Measurements from ENCODE around the gene PTGFRN. TPM values are rescaled to one million over a fixed set of nuclear protein-coding genes. Genes with fewer than 3 reads are reported as not detected.

Gene PTGFRN
- total and polyA plus RNA-seq, 2 of the 8 experiments (the other 6 are each of a cell fraction or from before 2014, with no cell fraction given), result 13.0 to 32.6 TPM

DNA sequence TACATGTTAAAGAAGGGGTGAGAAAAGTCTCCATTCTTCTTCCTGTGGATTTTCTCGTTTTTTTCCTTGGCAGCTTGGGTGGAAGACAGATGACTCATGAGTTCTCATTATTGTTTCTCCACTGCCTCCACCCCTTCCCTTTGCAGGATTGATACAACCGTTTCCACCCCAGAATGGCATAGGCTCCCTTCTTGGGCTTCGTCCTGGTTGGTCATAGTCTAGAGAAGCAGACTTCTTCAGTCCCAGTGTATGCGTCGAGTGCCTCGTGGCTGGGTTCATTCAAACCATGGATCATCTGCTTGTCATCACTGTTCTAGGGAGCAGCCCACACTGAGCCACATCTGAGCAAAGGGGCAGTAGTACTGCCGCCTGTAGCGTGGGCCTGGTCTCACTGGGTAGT, 13.7 kb downstream of the PTGFRN start:
- Histone ChIP-seq H3K79me2 (ENCODE audit: control insufficient read depth in 1 of 2, insufficient read depth in 2 of 2, low read length in 2 of 2) (peaks cover 4 to 45% of the 10 kb centered on the region in 2 experiments; a peak in 3 of 4 replicates), H3K9me3 (ENCODE audit: insufficient read depth in 2 of 2, low read depth in 1 of 2, low read length in 1 of 2) (no peaks in the 10 kb centered on the region), H2BK120ac (replicated peaks; ENCODE audit: low read depth, low read length) (no peak overlapping the region), H3K18ac (ENCODE audit: extremely low read depth, low read length) (no peak overlapping the region), H2BK5ac (ENCODE audit: low read depth, low read length) (no peak overlapping the region), H3K4ac (replicated peaks; ENCODE audit: insufficient read length, low read depth, low read length) (no peak overlapping the region), H3K14ac (ENCODE audit: insufficient read length) (no peak overlapping the region), H4K91ac (replicated peaks; ENCODE audit: insufficient read length, low read length) (no peak overlapping the region), H3K9ac (replicated peaks in 1 of 4; ENCODE audit: extremely low read depth in 1 of 4, low read depth in 3 of 4, low read length in 3 of 4) (no peak overlapping the region), H3K4me2 (ENCODE audit: insufficient read depth in 1 of 2, low read depth in 2 of 2, low read length in 2 of 2) (no peak overlapping the region), H3K23me2 (ENCODE audit: low read depth, low read length) (no peaks in the 10 kb centered on the region), H3K27me3 (replicated peaks in 1 of 4; ENCODE audit: control insufficient read depth in 3 of 4, extremely low read depth in 1 of 4, insufficient read depth in 3 of 4, low read length in 3 of 4) (no peaks in the 10 kb centered on the region), H3K23ac (ENCODE audit: insufficient read length) (no peak overlapping the region), H4K5ac (ENCODE audit: insufficient read length, low read depth, low read length) (no peak overlapping the region), H2BK12ac (ENCODE audit: low read depth, low read length) (no peak overlapping the region), H3K36me3 (ENCODE audit: control insufficient read depth in 2 of 4, insufficient read depth in 4 of 4, low read length in 3 of 4) (no peaks in the 10 kb centered on the region), H3K4me1 (replicated peaks in 1 of 4; ENCODE audit: control insufficient read depth in 3 of 4, insufficient read depth in 4 of 4, low read length in 3 of 4) (no peaks in the 10 kb centered on the region; a peak in 1 of 7 replicates), H2BK15ac (ENCODE audit: low read length) (no peak overlapping the region), H4K8ac (ENCODE audit: extremely low read depth, insufficient read depth, low read length) (no peak overlapping the region), H3K56ac (replicated peaks; ENCODE audit: insufficient read length, low read depth, low read length) (no peak overlapping the region), H3K79me1 (ENCODE audit: low read depth, low read length) (peaks cover 8% of the 10 kb centered on the region; the same call in 1 of the 2 replicates), H3K27ac (ENCODE audit: low read depth, low read length) (no peak overlapping the region), H3K4me3 (ENCODE audit: extremely low read depth in 1 of 4, insufficient read depth in 2 of 4, low read depth in 3 of 4, low read length in 4 of 4) (no peak overlapping the region), H2AK5ac (ENCODE audit: low read depth, low read length) (no peak overlapping the region), H2AFZ (ENCODE audit: low read length) (no peak overlapping the region), H4K20me1 (replicated peaks in 1 of 2; ENCODE audit: control insufficient read depth in 1 of 2, insufficient read depth in 2 of 2, low read length in 2 of 2) (peaks cover 0 to 4% of the 10 kb centered on the region in 2 experiments), H2BK20ac (ENCODE audit: low read length) (no peak overlapping the region)
- POLR2A ChIA-PET (ENCODE audit: partially characterized antibody), result no interaction called here
- CTCF ChIA-PET (ENCODE audit: partially characterized antibody), result interaction anchor here (1.7 kb wide), 1 partner anchor 12 kb away, joined by 7 read pairs; no protein-coding TSS in a partner anchor
- 95% methylated on average over 8 of the region's 8 CpGs; no CpG with 5 or more reads in 1 of the 2 experiments for whole genome bisulfite sequencing, 2 experiments (ENCODE audit: extremely low coverage in 1 of 2, insufficient coverage in 1 of 2, insufficient read length in 1 of 2, insufficient replicate concordance in 2 of 2, low coverage in 1 of 2, low lambda C conversion rate in 2 of 2, missing lambda C conversion rate in 1 of 2)
- no peak for TF ChIP-seq BRCA1 (IDR thresholded peaks at IDR 0.05; ENCODE audit: low read depth, low read length)
- TF ChIP-seq POU5F1 (IDR thresholded peaks at IDR 0.05; ENCODE audit: low read depth, low read length), result no peak
- no peak for TF ChIP-seq ZNF274 (IDR thresholded peaks at IDR 0.05; ENCODE audit: borderline replicate concordance, extremely low read depth, low read length)
- TF ChIP-seq EGR1 (IDR thresholded peaks at IDR 0.05; ENCODE audit: borderline replicate concordance, low read depth, low read length), result no peak
- no peak for FAIRE-seq
- no peak for DNase-seq (ENCODE audit: low read depth in 1 of 2, low spot score in 2 of 2)

Measured in H1 (cell line).